ENCODE results near the gene ZNF222.

Gene ZNF222

GRCh38 chr19:44002566-44003460 is 22.4 kb upstream of the ZNF222 start, which contains the start of gene ZNF230:
Gene ZNF230 (plus strand): TSS chr19:44002957. CDS start chr19:44007079, 4,122 bp downstream.
- no peak for TF ChIP-seq CTCF (IDR thresholded peaks at IDR 0.05)

- TF ChIP-seq CTCF (IDR thresholded peaks at IDR 0.05), result no peak
Measured at GRCh38 chr19:44003461-44004009, 21.6 kb upstream of the ZNF222 start.

GRCh38 chr19:44005973-44006372 is 19.2 kb upstream of the ZNF222 start:
- TF ChIP-seq CTCF (IDR thresholded peaks at IDR 0.05), result no peak

GRCh38 chr19:44007473-44007872 is 17.7 kb upstream of the ZNF222 start:
- TF ChIP-seq CTCF (IDR thresholded peaks at IDR 0.05), result no peak

GRCh38 chr19:44010468-44010867 is 14.7 kb upstream of the ZNF222 start:
- no peak for TF ChIP-seq CTCF (IDR thresholded peaks at IDR 0.05)

GRCh38 chr19:44019498-44019897 is 5.7 kb upstream of the ZNF222 start:
- no peak for TF ChIP-seq CTCF (IDR thresholded peaks at IDR 0.05)

GRCh38 chr19:44021221-44021620 is 4.0 kb upstream of the ZNF222 start:
- TF ChIP-seq CTCF (IDR thresholded peaks at IDR 0.05), result no peak

Data from LNCAP (cell line).